IMR-90 (cell line): ENCODE measurements around the gene HEXD. TPM values are rescaled to one million over a fixed set of nuclear protein-coding genes. Genes with fewer than 3 reads are reported as not detected.
A peak's percentile ranks its signal among the peaks of the same experiment; 100 is the strongest.

Experiments used
- ATAC-seq: fragments of 200-7000 bp; cut with Tn5 transposase; 2 replicates; pipeline ENCODE4 v1.9.1; 2020; ENCODE audit warnings: low read depth, mild to moderate bottlenecking, moderate library complexity
- Bru-seq: library from RNA; stranded (reverse); fragments of 400-500 nt; gene quantifications from one replicate; lab custom pipeline; 2021; lab: Mats Ljungman, UMichigan
- BruChase-seq, 2 experiments: library from RNA; stranded (reverse); fragments of 400-500 nt; gene quantifications; one replicate each; lab custom pipeline; 2021; lab: Mats Ljungman, UMichigan
- BruUV-seq: library from RNA; stranded (reverse); fragments of 400-500 nt; replicated peaks from 2 replicates; lab custom pipeline; 2021; lab: Mats Ljungman, UMichigan
- CTCF ChIA-PET: fragments of 300-600 bp; formaldehyde crosslinking; extraction: SDS; loops from one replicate; lab custom pipeline; 2021; ENCODE audit warnings: antibody characterized with exemption; lab: Yijun Ruan, JAX
- POLR2A ChIA-PET: fragments of 300-600 bp; sonication (Branson Sonifier 250); formaldehyde crosslinking; loops from one replicate; lab custom pipeline; 2022; ENCODE audit warnings: antibody characterized with exemption; ENCODE audit not compliant: unreplicated experiment; lab: Charles Lee
- DNase-seq: peaks from one replicate; pipeline ENCODE4 v3.0.0; 2013
- H2AFZ ChIP-seq: replicated peaks from 2 replicates; pipeline ENCODE3; 2013; ENCODE audit warnings: low read length, mild to moderate bottlenecking; ENCODE audit not compliant: poor library complexity
- H2AK5ac ChIP-seq: 2 replicates; pipeline ENCODE4 v1.6.1; 2013; ENCODE audit warnings: low read depth, low read length, inconsistent platforms
- H2AK9ac ChIP-seq: replicated peaks from 2 replicates; pipeline ENCODE3; 2013; ENCODE audit warnings: mild to moderate bottlenecking, low read depth, low read length, moderate library complexity; ENCODE audit not compliant: poor library complexity
- H2BK120ac ChIP-seq: 2 replicates; pipeline ENCODE4 v1.6.1; 2013; ENCODE audit warnings: low read depth, low read length, inconsistent platforms
- H2BK15ac ChIP-seq: 3 replicates; pipeline ENCODE4 v1.6.1; 2013; ENCODE audit warnings: low read depth, low read length, inconsistent platforms
- H2BK20ac ChIP-seq: 2 replicates; pipeline ENCODE4 v1.6.1; 2013; ENCODE audit warnings: low read depth, mild to moderate bottlenecking, inconsistent platforms, low read length, moderate library complexity
- H2BK5ac ChIP-seq: 2 replicates; pipeline ENCODE4 v1.6.1; 2013; ENCODE audit warnings: mild to moderate bottlenecking, low read depth, low read length, inconsistent platforms; ENCODE audit not compliant: poor library complexity, severe bottlenecking
- H3K14ac ChIP-seq: replicated peaks from 2 replicates; pipeline ENCODE4 v1.6.1; 2013; ENCODE audit warnings: low read depth, low read length, inconsistent platforms
- H3K18ac ChIP-seq: 2 replicates; pipeline ENCODE4 v1.6.1; 2013; ENCODE audit warnings: low read depth, low read length, control low read depth
- H3K23ac ChIP-seq: 2 replicates; pipeline ENCODE4 v1.6.1; 2013; ENCODE audit warnings: low read depth, low read length, inconsistent platforms
- H3K27ac ChIP-seq: 2 replicates; pipeline ENCODE4 v1.5.1; 2013; ENCODE audit warnings: mild to moderate bottlenecking, control low read depth, low read length; ENCODE audit not compliant: insufficient read depth
- H3K27me3 ChIP-seq: 2 replicates; pipeline ENCODE4 v1.6.1; 2013; ENCODE audit warnings: low read length; ENCODE audit not compliant: control insufficient read depth, insufficient read depth
- H3K36me3 ChIP-seq: 2 replicates; pipeline ENCODE4 v1.6.1; 2013; ENCODE audit warnings: low read length, mixed read lengths; ENCODE audit not compliant: control insufficient read depth, insufficient read depth
- H3K4ac ChIP-seq: 2 replicates; pipeline ENCODE4 v1.6.1; 2013; ENCODE audit warnings: low read depth, low read length, inconsistent platforms
- H3K4me1 ChIP-seq: 2 replicates; pipeline ENCODE4 v1.6.1; 2013; ENCODE audit warnings: low read length, mixed read lengths; ENCODE audit not compliant: control insufficient read depth, insufficient read depth
- H3K4me2 ChIP-seq: 2 replicates; pipeline ENCODE4 v1.6.1; 2013; ENCODE audit warnings: low read depth, mild to moderate bottlenecking, control low read depth, low read length, moderate library complexity
- H3K4me3 ChIP-seq: 2 replicates; pipeline ENCODE4 v1.5.1; 2013; ENCODE audit warnings: low read depth, mild to moderate bottlenecking, control low read depth, low read length, moderate library complexity; ENCODE audit not compliant: insufficient read depth
- H3K56ac ChIP-seq: 2 replicates; pipeline ENCODE4 v1.6.1; 2013; ENCODE audit warnings: low read length, inconsistent platforms; ENCODE audit not compliant: insufficient read depth; ENCODE audit errors: extremely low read depth
- H3K79me1 ChIP-seq, 2 experiments: 2 replicates each; pipeline ENCODE4 v1.6.1; 2013; ENCODE audit warnings: low read length in 2 of 2, inconsistent platforms in 1 of 2, low read depth in 1 of 2
- H3K9ac ChIP-seq: 2 replicates; pipeline ENCODE4 v1.6.1; 2013; ENCODE audit warnings: low read depth, low read length, control low read depth
- H3K9me1 ChIP-seq: 2 replicates; pipeline ENCODE4 v1.6.1; 2013; ENCODE audit warnings: low read length, inconsistent platforms; ENCODE audit not compliant: insufficient read depth
- H3K9me3 ChIP-seq: 2 replicates; pipeline ENCODE4 v1.6.1; 2013; ENCODE audit warnings: low read length; ENCODE audit not compliant: control insufficient read depth, insufficient read depth
- H4K20me1 ChIP-seq: 2 replicates; pipeline ENCODE4 v1.6.1; 2013; ENCODE audit warnings: low read length, inconsistent platforms; ENCODE audit not compliant: insufficient read depth
- H4K5ac ChIP-seq: 2 replicates; pipeline ENCODE4 v1.6.1; 2013; ENCODE audit warnings: mild to moderate bottlenecking, low read depth, low read length, control low read depth
- H4K8ac ChIP-seq, 2 experiments: 2 replicates each; pipeline ENCODE4 v1.6.1; 2013; ENCODE audit warnings: low read depth in 2 of 2, low read length in 2 of 2, control low read depth in 1 of 2, inconsistent platforms in 1 of 2
- H4K91ac ChIP-seq: 2 replicates; pipeline ENCODE4 v1.6.1; 2013; ENCODE audit warnings: low read depth, low read length, inconsistent platforms; ENCODE audit not compliant: insufficient read depth
- CHD1 ChIP-seq: IDR thresholded peaks from 2 replicates; pipeline ENCODE4 v1.6.1; 2012; ENCODE audit warnings: low read depth, low read length, improper control_type of control experiment
- MAFK ChIP-seq: IDR thresholded peaks from 2 replicates; pipeline ENCODE4 v1.6.1; 2012; ENCODE audit warnings: low read depth, low read length, improper control_type of control experiment
- MAZ ChIP-seq: IDR thresholded peaks from 2 replicates; pipeline ENCODE4 v1.6.1; 2012; ENCODE audit warnings: low read depth, mild to moderate bottlenecking, low read length, improper control_type of control experiment, moderate library complexity, borderline replicate concordance
- MXI1 ChIP-seq: IDR thresholded peaks from 2 replicates; pipeline ENCODE4 v1.6.1; 2012; ENCODE audit warnings: low read depth, mild to moderate bottlenecking, low read length, moderate library complexity, borderline replicate concordance
- POLR2A ChIP-seq: IDR thresholded peaks from 2 replicates; pipeline ENCODE4 v1.6.1; 2012; ENCODE audit warnings: mild to moderate bottlenecking, low read depth, low read length
- RFX5 ChIP-seq: IDR thresholded peaks from 2 replicates; pipeline ENCODE4 v1.8.0; 2012; ENCODE audit warnings: low read depth, mild to moderate bottlenecking, low read length, moderate library complexity
- WGBS, 2 experiments: methylation state at CpG; one replicate each; pipeline versions ENCODE4 v1.1.5 to v1.1.7; 2013; ENCODE audit warnings: missing lambda C conversion rate in 2 of 2; ENCODE audit not compliant: insufficient read length in 1 of 2; ENCODE audit errors: extremely low coverage in 2 of 2; 5-methylcytosine and 5-hydroxymethylcytosine counted together
- dilution Hi-C: fragments of 300-500 bp; cut with HindIII; formaldehyde crosslinking; loops from one replicate; pipeline ENCODE4 v1.14.3; 2018; ENCODE audit warnings: low sequenced_read_pairs; ENCODE audit not compliant: unreplicated experiment
- in situ Hi-C: fragments of 300-500 bp; cut with MboI; formaldehyde crosslinking; loops from 3 replicates; pipeline ENCODE4 v1.14.3; 2019; ENCODE audit warnings: low sequenced_read_pairs, inconsistent platforms, mixed read lengths
- intact Hi-C: fragments of 100-400 bp; cut with micrococcal nuclease; formaldehyde crosslinking; loops from 2 replicates; pipeline ENCODE4 v1.10.0; 2022
- long read RNA-seq: library from polyadenylated mRNA; unstranded; transcript quantifications from one replicate; pipeline ENCODE4 v2.0.0, GENCODE V29; 2021; ENCODE audit not compliant: unreplicated experiment
- polyA plus RNA-seq, 3 experiments: library from polyadenylated mRNA; depleted of rRNA; stranded (reverse); fragments of >200 nt; gene quantifications; 2 replicates each; pipeline ENCODE4 v1.2.3, GENCODE V29; 2012; ENCODE audit warnings: low replicate concordance in 1 of 3
- total RNA-seq: library from RNA; depleted of rRNA; stranded (reverse); fragments of >200 nt; gene quantifications from 2 replicates; pipeline ENCODE4 v1.2.3, GENCODE V29; 2012; rRNA removed
- TF ChIP-seq, protein P1 (sequence below): conservative IDR thresholded peaks from 2 replicates; pipeline ENCODE4 v1.5.1; 2012; ENCODE audit warnings: mild to moderate bottlenecking, low read depth, low read length, improper control_type of control experiment

HEXD gene
- total RNA-seq (3.8 and 4.2 TPM in 2 replicates), polyA plus RNA-seq (2012; rRNA removed) (9.2 and 9.5 TPM in 2 replicates), Bru-seq, nascent RNA (percentile 46 among the genes with signal in this experiment), BruChase-seq, experiment 1, labeled RNA remaining after a 6-hour chase (percentile 57 among the genes with signal in this experiment), BruChase-seq, experiment 2, labeled RNA remaining after a 2-hour chase (percentile 49 among the genes with signal in this experiment)
- 5.6 and 10.0 TPM in 2 replicates for polyA plus RNA-seq (2012; cell fraction: cytosol; rRNA removed)
- polyA plus RNA-seq (2012; cell fraction: nucleus; rRNA removed; ENCODE audit: low replicate concordance): 76.9 and 127 TPM in 2 replicates
- long read RNA-seq, transcript HEXDC-201 (13 exons, 1,853 nt): major isoform, 7 of 18 reads
- long read RNA-seq, partial matches to known transcripts: 4 of 18 reads
- long read RNA-seq, other reads (novel, unspliced or antisense): 6 of 18 reads

DNA sequence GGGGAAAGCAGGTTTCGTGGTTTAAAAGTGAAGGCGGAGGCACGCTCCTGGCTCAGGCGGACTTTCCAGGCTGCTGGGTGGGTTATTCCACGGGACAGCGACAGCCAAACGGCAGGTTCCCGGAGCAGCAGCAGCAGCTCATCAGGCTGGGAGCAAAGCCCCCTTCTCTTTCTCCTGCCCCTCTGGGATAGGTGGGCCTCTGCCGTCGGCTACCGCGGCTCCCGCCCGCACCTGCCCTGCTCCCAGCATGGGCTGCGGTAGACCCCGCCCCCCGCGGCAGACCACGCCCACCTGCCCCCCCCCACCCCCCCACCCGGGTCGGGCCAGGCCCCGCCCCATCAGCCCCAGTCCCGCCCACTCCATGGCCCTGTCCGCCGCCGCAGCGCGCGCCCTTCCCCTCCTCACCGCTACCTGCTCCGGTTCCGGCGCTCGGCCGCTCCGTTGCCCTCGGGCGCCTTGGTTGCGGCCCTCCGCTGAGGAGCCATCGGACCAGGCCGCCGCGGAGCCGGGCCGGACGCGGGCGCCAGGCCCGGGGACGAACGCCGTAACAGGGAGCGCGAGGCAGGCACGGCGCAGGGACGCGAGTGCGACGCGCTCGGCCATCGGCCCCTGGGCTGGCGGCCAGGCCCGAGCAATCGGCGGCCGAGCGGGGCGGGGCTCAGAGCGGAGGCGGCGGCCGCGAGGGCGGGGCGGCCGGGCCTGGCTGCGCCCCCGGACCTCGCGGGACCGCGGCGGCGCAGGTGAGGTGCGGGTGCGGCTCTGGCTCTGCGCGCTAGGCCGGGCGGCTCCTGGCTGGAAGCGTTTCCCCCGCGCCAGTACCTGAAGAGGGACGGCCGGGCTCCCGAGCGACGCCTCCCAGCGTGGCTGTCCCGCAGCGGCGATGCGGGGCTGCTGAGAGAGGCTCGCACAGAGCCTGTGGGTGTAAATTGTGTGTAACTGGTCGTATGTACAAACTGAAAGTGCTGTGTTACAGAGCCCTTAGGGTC lies at the start of gene HEXD, which contains the start of gene OGFOD3:
Gene HEXD (plus strand): TSS at position 347 of the 986 bp plus-strand sequence. CDS start 1,453 bp downstream, outside the sequence.
Gene OGFOD3 (minus strand): TSS at position 586 of the 986 bp plus-strand sequence. CDS start 101 bp downstream, at position 485.
- peak; percentile 55; the same call in 1 of the 2 replicates for TF ChIP-seq POLR2A
- peak; percentile 91 for TF ChIP-seq MXI1
- TF ChIP-seq CHD1: no peak
- no peak for TF ChIP-seq MAFK
- TF ChIP-seq, protein P1, sequence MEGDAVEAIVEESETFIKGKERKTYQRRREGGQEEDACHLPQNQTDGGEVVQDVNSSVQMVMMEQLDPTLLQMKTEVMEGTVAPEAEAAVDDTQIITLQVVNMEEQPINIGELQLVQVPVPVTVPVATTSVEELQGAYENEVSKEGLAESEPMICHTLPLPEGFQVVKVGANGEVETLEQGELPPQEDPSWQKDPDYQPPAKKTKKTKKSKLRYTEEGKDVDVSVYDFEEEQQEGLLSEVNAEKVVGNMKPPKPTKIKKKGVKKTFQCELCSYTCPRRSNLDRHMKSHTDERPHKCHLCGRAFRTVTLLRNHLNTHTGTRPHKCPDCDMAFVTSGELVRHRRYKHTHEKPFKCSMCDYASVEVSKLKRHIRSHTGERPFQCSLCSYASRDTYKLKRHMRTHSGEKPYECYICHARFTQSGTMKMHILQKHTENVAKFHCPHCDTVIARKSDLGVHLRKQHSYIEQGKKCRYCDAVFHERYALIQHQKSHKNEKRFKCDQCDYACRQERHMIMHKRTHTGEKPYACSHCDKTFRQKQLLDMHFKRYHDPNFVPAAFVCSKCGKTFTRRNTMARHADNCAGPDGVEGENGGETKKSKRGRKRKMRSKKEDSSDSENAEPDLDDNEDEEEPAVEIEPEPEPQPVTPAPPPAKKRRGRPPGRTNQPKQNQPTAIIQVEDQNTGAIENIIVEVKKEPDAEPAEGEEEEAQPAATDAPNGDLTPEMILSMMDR: no peak
- peak; percentile 99 for TF ChIP-seq MAZ
- TF ChIP-seq RFX5: no peak
- Histone ChIP-seq H4K20me1 (peaks cover 25% of the 10 kb centered on the region), H3K4me1 (no peaks in the 10 kb centered on the region), H3K9me1 (0 out of 2 replicates have a peak, but pooled peaks cover 4% of the 10 kb centered on the region), H3K23ac (peak within 1 kb of the TSS; percentile 4; the same call in 1 of the 2 replicates), H4K91ac (peak within 1 kb of the TSS; percentile 63; the same call in 1 of the 2 replicates), H2AK5ac (no peak within 1 kb of the TSS), H3K4me2 (peak within 1 kb of the TSS; percentile 98), H2BK5ac (peak within 1 kb of the TSS; percentile 91), H2BK20ac (no peak within 1 kb of the TSS), H2BK120ac (peak within 1 kb of the TSS; percentile 85), H3K4ac (peak within 1 kb of the TSS; percentile 77; the same call in 1 of the 2 replicates), H3K27ac (peak within 1 kb of the TSS; percentile 85), H4K5ac (peak within 1 kb of the TSS; percentile 45; the same call in 1 of the 2 replicates), H3K9ac (peak within 1 kb of the TSS; percentile 77), H3K56ac (peak within 1 kb of the TSS; percentile 53; the same call in 1 of the 2 replicates), H2BK15ac (no peak within 1 kb of the TSS), H3K9me3 (peaks cover 5% of the 10 kb centered on the region; the same call in 1 of the 2 replicates), H3K79me1 (peaks cover 0 to 11% of the 10 kb centered on the region in 2 experiments; a peak in 2 of 4 replicates), H4K8ac (peak within 1 kb of the TSS in 1 of 2 experiments; percentile 91; a peak in 2 of 4 replicates), H3K4me3 (peak within 1 kb of the TSS; percentile 98), H3K14ac (peak within 1 kb of the TSS; percentile 86; the same call in 1 of the 2 replicates), H3K27me3 (no peaks in the 10 kb centered on the region), H3K18ac (no peak within 1 kb of the TSS), H3K36me3 (peaks cover 2% of the 10 kb centered on the region; the same call in 1 of the 2 replicates), H2AK9ac (peak within 1 kb of the TSS; percentile 87), H2AFZ (peak within 1 kb of the TSS; percentile 99)
- CTCF ChIA-PET: no interaction called here
- in situ Hi-C loops: no loop called here
- BruUV-seq: no TSS peak
- intact Hi-C loops: no loop called here
- dilution Hi-C loops: no loop called here
- WGBS, 2 experiments: 3% methylated on average over 45 of the region's 108 CpGs; no CpG with 5 or more reads in 1 of the 2 experiments
- peak; percentile 69 for DNase-seq
- ATAC-seq: peak; percentile 96
- POLR2A ChIA-PET: no interaction called here
